ENCODE measurements around the gene PROP1. TPM values are rescaled to one million over a fixed set of nuclear protein-coding genes. Genes with fewer than 3 reads are reported as not detected.
"Not testable (repeated sequence)": the region's sequence is repeated elsewhere in the genome, so short reads cannot be mapped to it uniquely, and the experiment has no call there.

Gene PROP1
- total RNA-seq = not detected
- not detected for total RNA-seq (2013)

DNA sequence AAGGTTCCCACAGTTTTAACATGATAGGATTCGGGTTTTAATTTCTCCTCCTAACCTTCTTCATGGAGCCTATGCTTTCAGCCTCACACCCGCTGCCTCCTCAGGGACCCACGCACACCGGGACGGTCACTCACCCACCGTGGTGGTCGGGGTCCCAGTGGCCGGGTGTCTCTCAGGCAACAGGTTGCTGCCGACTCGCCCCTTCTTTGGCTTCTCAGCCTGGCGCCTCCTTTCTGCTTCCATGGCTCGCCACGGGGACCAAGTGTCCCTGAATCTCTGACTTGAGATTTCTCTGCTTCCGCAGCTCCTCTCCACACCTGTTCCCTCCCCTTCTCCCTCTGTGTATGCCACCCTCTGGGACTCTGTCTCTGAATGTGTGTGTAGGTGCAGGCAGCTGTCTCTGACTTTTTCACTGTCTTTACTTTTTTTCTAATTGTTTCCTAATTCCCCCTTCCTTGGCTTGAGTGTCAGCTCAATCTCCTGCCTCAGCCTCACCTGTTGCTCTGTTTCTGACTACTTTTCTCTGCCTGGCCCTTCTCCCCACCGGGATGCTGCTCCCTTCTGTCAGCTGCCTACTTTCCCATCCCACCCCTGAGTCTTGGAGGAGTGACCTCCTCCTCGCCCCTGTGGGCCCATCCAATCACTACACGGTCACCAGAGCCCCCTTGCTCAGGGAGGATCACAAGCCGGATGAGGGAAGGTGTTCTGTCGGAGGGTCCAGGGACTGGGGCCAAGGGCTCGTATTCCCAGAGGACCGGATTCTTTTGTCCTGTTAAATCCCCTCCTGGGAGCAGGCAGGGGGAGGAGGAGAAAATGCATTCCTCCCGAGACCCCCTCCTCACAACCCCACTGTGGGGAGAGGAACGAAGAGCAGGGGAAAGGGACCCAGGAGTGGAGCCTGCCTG lies at the start of gene PROP1:
TSS of gene PROP1 (minus strand) at position 552 of the 905 bp plus-strand sequence. CDS start at position 243, 309 bp downstream.
- no peaks in the 10 kb centered on the region for H3K36me3 Mint-ChIP-seq
- no peaks in the 10 kb centered on the region for H3K4me1 Mint-ChIP-seq
- Histone ChIP-seq H3K27ac (ENCODE audit: low read length) (no peak within 1 kb of the TSS), H3K36me3 (ENCODE audit: control insufficient read depth, insufficient read depth, low read length) (no peaks in the 10 kb centered on the region), H3K4me3 (ENCODE audit: low read length) (no peak within 1 kb of the TSS), H3K9me3 (ENCODE audit: control insufficient read depth, insufficient read depth, low read length) (no peaks in the 10 kb centered on the region), H3K4me1 (ENCODE audit: control insufficient read depth, insufficient read depth, low read length) (no peaks in the 10 kb centered on the region), H3K27me3 (ENCODE audit: control insufficient read depth, insufficient read depth, low read length) (peaks cover 8% of the 10 kb centered on the region)
- ATAC-seq (no peak), DNase-seq (no peak)
- H3K27me3 Mint-ChIP-seq (ENCODE audit: low read depth in 2 of 2) = peaks cover 12 to 17% of the 10 kb centered on the region in 2 donors
- 51% methylated on average over 18 of the region's 23 CpGs for WGBS (ENCODE audit: insufficient coverage)
- H3K27ac Mint-ChIP-seq = no peak within 1 kb of the TSS
- H3K9me3 Mint-ChIP-seq = no peaks in the 10 kb centered on the region
- no peak within 1 kb of the TSS for H3K4me3 Mint-ChIP-seq
- intact Hi-C loops (cut with micrococcal nuclease) = no loop called here
- TF ChIP-seq, protein P1, sequence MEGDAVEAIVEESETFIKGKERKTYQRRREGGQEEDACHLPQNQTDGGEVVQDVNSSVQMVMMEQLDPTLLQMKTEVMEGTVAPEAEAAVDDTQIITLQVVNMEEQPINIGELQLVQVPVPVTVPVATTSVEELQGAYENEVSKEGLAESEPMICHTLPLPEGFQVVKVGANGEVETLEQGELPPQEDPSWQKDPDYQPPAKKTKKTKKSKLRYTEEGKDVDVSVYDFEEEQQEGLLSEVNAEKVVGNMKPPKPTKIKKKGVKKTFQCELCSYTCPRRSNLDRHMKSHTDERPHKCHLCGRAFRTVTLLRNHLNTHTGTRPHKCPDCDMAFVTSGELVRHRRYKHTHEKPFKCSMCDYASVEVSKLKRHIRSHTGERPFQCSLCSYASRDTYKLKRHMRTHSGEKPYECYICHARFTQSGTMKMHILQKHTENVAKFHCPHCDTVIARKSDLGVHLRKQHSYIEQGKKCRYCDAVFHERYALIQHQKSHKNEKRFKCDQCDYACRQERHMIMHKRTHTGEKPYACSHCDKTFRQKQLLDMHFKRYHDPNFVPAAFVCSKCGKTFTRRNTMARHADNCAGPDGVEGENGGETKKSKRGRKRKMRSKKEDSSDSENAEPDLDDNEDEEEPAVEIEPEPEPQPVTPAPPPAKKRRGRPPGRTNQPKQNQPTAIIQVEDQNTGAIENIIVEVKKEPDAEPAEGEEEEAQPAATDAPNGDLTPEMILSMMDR (IDR thresholded peaks at IDR 0.05) = no peak

DNA sequence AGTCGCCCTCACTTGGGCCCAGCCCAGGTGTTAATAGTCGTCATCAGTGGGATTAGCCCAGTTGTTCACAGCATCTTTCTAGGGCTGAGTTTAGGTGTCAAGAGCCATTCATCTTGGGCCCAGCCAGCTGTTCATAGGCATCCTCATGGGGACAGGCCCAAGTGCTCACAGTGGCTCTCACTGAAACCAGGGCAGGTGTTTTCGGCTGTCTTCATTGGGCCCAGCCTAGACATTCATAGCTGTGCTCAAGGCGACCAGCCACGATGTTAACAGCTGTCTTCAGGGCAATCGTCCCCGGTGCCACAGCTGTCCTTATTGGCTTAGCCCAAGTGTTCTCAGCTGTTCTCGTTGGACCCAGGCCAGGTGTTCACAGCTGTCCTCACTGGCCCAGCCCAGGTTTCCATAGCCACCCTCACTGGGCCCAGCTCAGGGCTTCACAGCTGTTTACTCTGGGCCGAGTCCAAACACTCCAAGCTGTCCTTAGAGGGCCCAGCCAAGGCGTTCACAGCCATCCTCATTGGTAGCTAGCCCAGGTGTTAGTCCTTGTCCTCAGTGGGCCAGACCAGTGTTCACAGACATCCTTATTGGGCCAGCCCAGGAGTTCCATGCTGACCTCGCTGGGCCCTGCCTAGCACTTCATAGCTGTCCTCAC lies 23.5 kb upstream of the PROP1 start:
- H3K27me3 Mint-ChIP-seq (ENCODE audit: low read depth in 2 of 2); ATAC-seq; intact Hi-C loops (cut with micrococcal nuclease); DNase-seq; H3K9me3 Mint-ChIP-seq; H3K4me3 Mint-ChIP-seq; H3K4me3 ChIP-seq (ENCODE audit: low read length); H3K27ac ChIP-seq (ENCODE audit: low read length); H3K36me3 ChIP-seq (ENCODE audit: control insufficient read depth, insufficient read depth, low read length); H3K27ac Mint-ChIP-seq; H3K4me1 Mint-ChIP-seq; H3K4me1 ChIP-seq (ENCODE audit: control insufficient read depth, insufficient read depth, low read length); H3K9me3 ChIP-seq (ENCODE audit: control insufficient read depth, insufficient read depth, low read length); H3K36me3 Mint-ChIP-seq; H3K27me3 ChIP-seq (ENCODE audit: control insufficient read depth, insufficient read depth, low read length): not testable (repeated sequence)
- 100% methylated on average over 1 of the region's 11 CpGs for WGBS (ENCODE audit: insufficient coverage)

DNA sequence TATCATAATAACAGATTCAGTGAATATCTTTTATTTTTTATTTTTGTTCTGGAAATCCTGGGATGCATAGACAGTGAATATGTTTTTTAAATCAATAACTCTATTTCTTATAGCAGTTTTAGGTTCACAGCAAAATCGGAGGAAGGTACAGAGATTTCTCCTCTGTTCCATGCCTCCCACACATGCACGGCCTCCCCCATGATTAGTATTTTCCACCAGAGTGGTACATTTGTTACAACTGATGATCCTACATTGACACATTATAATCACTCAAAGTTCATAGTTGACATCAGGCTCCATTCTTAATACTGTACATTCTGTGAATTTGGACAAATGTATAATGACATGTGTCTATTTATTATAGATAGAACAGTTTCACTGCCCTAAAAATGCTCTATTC lies 16.7 kb upstream of the PROP1 start:
- H3K36me3 Mint-ChIP-seq; H3K4me3 ChIP-seq (ENCODE audit: low read length); H3K4me1 Mint-ChIP-seq; H3K36me3 ChIP-seq (ENCODE audit: control insufficient read depth, insufficient read depth, low read length); intact Hi-C loops (cut with micrococcal nuclease); H3K27ac ChIP-seq (ENCODE audit: low read length); ATAC-seq; H3K9me3 Mint-ChIP-seq; H3K27me3 ChIP-seq (ENCODE audit: control insufficient read depth, insufficient read depth, low read length); H3K9me3 ChIP-seq (ENCODE audit: control insufficient read depth, insufficient read depth, low read length); H3K4me1 ChIP-seq (ENCODE audit: control insufficient read depth, insufficient read depth, low read length); H3K27ac Mint-ChIP-seq; H3K27me3 Mint-ChIP-seq (ENCODE audit: low read depth in 2 of 2); H3K4me3 Mint-ChIP-seq; DNase-seq: not testable (repeated sequence)
- WGBS (ENCODE audit: insufficient coverage) = no CpG with 5 or more reads among the region's 2 CpGs

GRCh38 chr5:178011816-178012554 lies 15.9 kb upstream of the PROP1 start:
- H3K4me1 Mint-ChIP-seq; H3K4me3 ChIP-seq (ENCODE audit: low read length); H3K9me3 ChIP-seq (ENCODE audit: control insufficient read depth, insufficient read depth, low read length); DNase-seq; H3K9me3 Mint-ChIP-seq; intact Hi-C loops (cut with micrococcal nuclease); H3K36me3 ChIP-seq (ENCODE audit: control insufficient read depth, insufficient read depth, low read length); H3K27me3 Mint-ChIP-seq (ENCODE audit: low read depth in 2 of 2); H3K27me3 ChIP-seq (ENCODE audit: control insufficient read depth, insufficient read depth, low read length); H3K4me1 ChIP-seq (ENCODE audit: control insufficient read depth, insufficient read depth, low read length); ATAC-seq; H3K27ac Mint-ChIP-seq; H3K4me3 Mint-ChIP-seq; H3K27ac ChIP-seq (ENCODE audit: low read length); H3K36me3 Mint-ChIP-seq: not testable (repeated sequence)
- no CpG with 5 or more reads among the region's 4 CpGs for WGBS (ENCODE audit: insufficient coverage)

- Mint-ChIP-seq H3K4me3 (peak overlapping the region; percentile 17), H3K27me3 (ENCODE audit: low read depth in 2 of 2) (peaks cover 5 to 15% of the 10 kb centered on the region in 2 donors)
- H3K36me3 Mint-ChIP-seq; ATAC-seq; H3K9me3 Mint-ChIP-seq; H3K4me3 ChIP-seq (ENCODE audit: low read length); intact Hi-C loops (cut with micrococcal nuclease); H3K27ac ChIP-seq (ENCODE audit: low read length); H3K36me3 ChIP-seq (ENCODE audit: control insufficient read depth, insufficient read depth, low read length); H3K9me3 ChIP-seq (ENCODE audit: control insufficient read depth, insufficient read depth, low read length); H3K4me1 ChIP-seq (ENCODE audit: control insufficient read depth, insufficient read depth, low read length); DNase-seq; H3K27me3 ChIP-seq (ENCODE audit: control insufficient read depth, insufficient read depth, low read length); H3K4me1 Mint-ChIP-seq; H3K27ac Mint-ChIP-seq: not testable (repeated sequence)
- no CpG with 5 or more reads among the region's 26 CpGs for WGBS (ENCODE audit: insufficient coverage)
These were observed 11.2 kb upstream of the PROP1 start for GRCh38 chr5:178007272-178007671.

DNA sequence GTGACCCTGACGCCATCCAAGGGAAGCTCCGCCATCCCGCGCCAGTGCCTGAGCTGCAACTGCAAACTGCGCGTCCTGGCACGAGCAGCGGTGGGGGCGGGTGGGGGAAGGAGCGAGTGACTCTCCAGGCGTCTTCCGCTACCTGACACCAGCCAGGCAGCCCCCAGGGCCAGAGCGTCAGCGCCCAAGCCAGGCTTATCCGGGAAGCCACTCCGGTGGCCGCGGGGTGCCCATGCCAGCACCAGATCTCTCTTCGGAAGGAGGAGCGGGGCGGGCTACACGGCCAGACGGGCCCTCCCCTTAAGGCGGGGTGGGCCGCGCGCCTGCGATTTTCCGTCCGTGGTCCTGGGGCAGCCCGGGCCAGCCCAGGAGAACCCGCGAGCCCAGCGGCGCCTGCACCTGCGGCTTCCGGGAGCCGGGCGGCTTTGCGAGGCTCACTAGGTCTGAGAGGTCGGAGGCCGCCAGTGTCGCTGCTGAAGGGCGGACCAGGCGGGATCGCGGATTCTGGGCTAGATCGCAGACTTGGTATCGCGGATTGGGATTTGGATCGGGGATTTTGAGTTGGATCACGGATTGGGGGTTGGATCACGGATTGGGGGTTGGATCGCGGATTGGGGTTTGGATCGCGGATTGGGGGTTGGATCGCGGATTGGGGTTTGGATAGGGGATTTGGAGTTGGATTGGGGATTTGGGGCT lies 10.6 kb upstream of the PROP1 start:
- H3K27me3 ChIP-seq (ENCODE audit: control insufficient read depth, insufficient read depth, low read length); H3K9me3 Mint-ChIP-seq; H3K27ac Mint-ChIP-seq; H3K4me1 Mint-ChIP-seq; H3K36me3 ChIP-seq (ENCODE audit: control insufficient read depth, insufficient read depth, low read length); intact Hi-C loops (cut with micrococcal nuclease); H3K4me1 ChIP-seq (ENCODE audit: control insufficient read depth, insufficient read depth, low read length); H3K9me3 ChIP-seq (ENCODE audit: control insufficient read depth, insufficient read depth, low read length); H3K27ac ChIP-seq (ENCODE audit: low read length); H3K36me3 Mint-ChIP-seq: not testable (repeated sequence)
- H3K4me3 ChIP-seq (ENCODE audit: low read length) = peak overlapping the region; percentile 16
- Mint-ChIP-seq H3K4me3 (peak overlapping the region; percentile 17), H3K27me3 (ENCODE audit: low read depth in 2 of 2) (peaks cover 10 to 17% of the 10 kb centered on the region in 2 donors)
- WGBS (ENCODE audit: insufficient coverage) = 10% methylated on average over 27 of the region's 59 CpGs
- DNase-seq (peak; percentile 35 to 56), ATAC-seq (peak; percentile 59 to 87 (median 81))
